HepG2 (cell line): ENCODE measurements around the gene MIB1. TPM values are rescaled to one million over a fixed set of nuclear protein-coding genes. Genes with fewer than 3 reads are reported as not detected.

Source experiments
- ATAC-seq: fragments of 200-7000 bp; cut with Tn5 transposase; 3 replicates; pipeline ENCODE4 v1.9.1; 2020; ENCODE audit warnings: mild to moderate bottlenecking, moderate library complexity
- BruUV-seq: library from RNA; stranded (reverse); fragments of 400-500 nt; replicated peaks from 2 replicates; lab custom pipeline; 2021; lab: Mats Ljungman, UMichigan
- CTCF ChIA-PET: fragments of 300-600 bp; formaldehyde crosslinking; extraction: SDS; loops from one replicate; lab custom pipeline; 2021; ENCODE audit warnings: low total read pairs, inconsistent platforms, low intra/inter-chr PET ratio; lab: Yijun Ruan, JAX
- POLR2A ChIA-PET: fragments of 350-600 bp; sonication (Branson Sonifier 250); formaldehyde crosslinking; loops from one replicate; lab custom pipeline; 2020; ENCODE audit warnings: antibody characterized with exemption, inconsistent platforms; lab: Yijun Ruan, JAX
- DNase-seq: peaks from one replicate; pipeline ENCODE4 v3.0.0-alpha.2; 2015; ENCODE audit warnings: low spot score
- FAIRE-seq: peaks from 3 replicates; lab custom pipeline; 2011; peaks lifted over from hg19 to GRCh38; lab: Jason Lieb, UNC
- H2AFZ ChIP-seq: one replicate; pipeline ENCODE4 v1.6.1; 2011; ENCODE audit warnings: low read length, inconsistent platforms
- H3K27ac ChIP-seq: fragments of 300-600 bp; 3 replicates; pipeline ENCODE4 v1.8.0; 2011; ENCODE audit warnings: mixed run types, mild to moderate bottlenecking, mixed read lengths, low read length, inconsistent platforms; ENCODE audit not compliant: insufficient read depth; ENCODE audit errors: extremely low read length
- H3K27me3 ChIP-seq, 2 experiments: fragments of 200-600 bp in 1 of 2; 2 replicates in 1 of 2; 3 replicates in 1 of 2; pipeline versions ENCODE4 v1.6.0 to v1.8.0; 2011; ENCODE audit warnings: low read length in 2 of 2, mild to moderate bottlenecking in 2 of 2, moderate library complexity in 2 of 2, inconsistent platforms in 1 of 2; ENCODE audit not compliant: insufficient read depth in 2 of 2, control insufficient read depth in 1 of 2
- H3K36me3 ChIP-seq, 2 experiments: fragments of 200-600 bp in 1 of 2; replicated peaks in 1 of 2; 2 replicates in 1 of 2; 3 replicates in 1 of 2; pipeline versions ENCODE4 v1.5.1 to v1.8.0; 2011; ENCODE audit warnings: low read length in 2 of 2, inconsistent platforms in 1 of 2; ENCODE audit not compliant: insufficient read depth in 2 of 2, control insufficient read depth in 1 of 2
- H3K4me1 ChIP-seq: 2 replicates; pipeline ENCODE4 v1.5.1; 2012; ENCODE audit warnings: low read length, inconsistent platforms; ENCODE audit not compliant: insufficient read depth
- H3K4me2 ChIP-seq: 2 replicates; pipeline ENCODE4 v1.6.0; 2011; ENCODE audit warnings: low read depth, low read length, inconsistent platforms
- H3K4me3 ChIP-seq, 3 experiments: fragments of 200-600 bp in 1 of 3; sonication (generic), shearing (Covaris generic) in 1 of 3; replicated peaks in 1 of 3; 2 replicates each; pipeline ENCODE4 v1.5.1; 2011 to 2016; ENCODE audit warnings: low read length in 3 of 3, inconsistent platforms in 2 of 3, low read depth in 2 of 3, mild to moderate bottlenecking in 2 of 3, control low read depth in 1 of 3, mixed read lengths in 1 of 3; ENCODE audit not compliant: insufficient read depth in 1 of 3
- H3K79me2 ChIP-seq: one replicate; pipeline ENCODE4 v1.6.1; 2011; ENCODE audit warnings: low read length, inconsistent platforms; ENCODE audit not compliant: insufficient read depth
- H3K9ac ChIP-seq: 2 replicates; pipeline ENCODE4 v1.6.0; 2011; ENCODE audit warnings: mild to moderate bottlenecking, low read depth, low read length, inconsistent platforms; ENCODE audit not compliant: insufficient read depth
- H3K9me3 ChIP-seq: 2 replicates; pipeline ENCODE4 v1.5.1; 2012; ENCODE audit warnings: mild to moderate bottlenecking, low read length
- H4K20me1 ChIP-seq: 2 replicates; pipeline ENCODE4 v1.6.0; 2011; ENCODE audit warnings: inconsistent platforms, mild to moderate bottlenecking, low read length, moderate library complexity; ENCODE audit not compliant: insufficient read depth
- ATF7 ChIP-seq, 2 experiments: fragments of 450-650 bp in 1 of 2; sonication (generic) in 1 of 2; formaldehyde crosslinking in 1 of 2; IDR thresholded peaks; 2 replicates each; pipeline versions ENCODE4 v1.4.0 to v1.6.1; 2016 to 2020; ENCODE audit warnings: antibody characterized with exemption in 1 of 2, mild to moderate bottlenecking in 1 of 2, missing genetic modification reagents in 1 of 2
- HNRNPK ChIP-seq: fragments of 200-400 bp; formaldehyde crosslinking; IDR thresholded peaks from 2 replicates; pipeline ENCODE4 v1.6.1; 2018; ENCODE audit warnings: low read length, low read depth, moderate library complexity, mild to moderate bottlenecking; ENCODE audit not compliant: poor library complexity, severe bottlenecking
- ZMAT5 ChIP-seq: sonication (generic); formaldehyde crosslinking; IDR thresholded peaks from 2 replicates; pipeline ENCODE4 v1.5.0; 2020; ENCODE audit warnings: mild to moderate bottlenecking, low read depth, missing genetic modification reagents, borderline replicate concordance
- WGBS: methylation state at CpG from one replicate; pipeline ENCODE4 v1.1.6; 2017; ENCODE audit warnings: low lambda C conversion rate; 5-methylcytosine and 5-hydroxymethylcytosine counted together
- in situ Hi-C: cut with HindIII; loops from 2 replicates; pipeline ENCODE4 v1.10.0; 2017; ENCODE audit warnings: low pct_unique_long_range_greater_than_20kb; ENCODE audit not compliant: extremely low pct_ligation_motif_present
- intact Hi-C: fragments of 100-400 bp; cut with micrococcal nuclease; formaldehyde crosslinking; loops from one replicate; pipeline ENCODE4 v1.10.0; 2022; ENCODE audit not compliant: unreplicated experiment
- polyA plus RNA-seq, 8 experiments: library from polyadenylated mRNA; depleted of rRNA in 3 of 8; stranded (reverse) in 7 of 8; unstranded in 1 of 8; fragments of >200 nt; fragmentation: Illumina TruSeq in 4 of 8; extraction: Trizol in 4 of 8; gene quantifications; 2 replicates each; pipeline versions ENCODE4 v1.2.1 to v1.2.3, GENCODE V29; 2011 to 2016; ENCODE audit warnings: low read depth in 4 of 8, missing spikeins in 1 of 8, mixed read lengths in 1 of 8; ENCODE audit not compliant: insufficient read depth in 1 of 8
- total RNA-seq, 5 experiments: library from RNA; depleted of rRNA; stranded (reverse); fragments of >200 nt; fragmentation: Illumina TruSeq; extraction: Trizol; gene quantifications; 2 replicates each; pipeline ENCODE4 v1.2.3, GENCODE V29; 2016; ENCODE audit warnings: low read depth in 1 of 5

Gene MIB1
- total and polyA plus RNA-seq, 2 of the 13 experiments (the other 11 are each of a cell fraction or from before 2014, with no cell fraction given), result 12.0 to 47.0 TPM

- intact Hi-C loops, result no loop called here
- Histone ChIP-seq H3K9me3 (no peaks in the 10 kb centered on the region), H4K20me1 (0 out of 2 replicates have a peak, but pooled peaks cover 8% of the 10 kb centered on the region), H3K79me2 (peaks cover 58% of the 10 kb centered on the region), H3K4me2 (no peak overlapping the region), H2AFZ (no peak overlapping the region), H3K27me3 (no peaks in the 10 kb centered on the region), H3K27ac (no peak overlapping the region), H3K36me3 (peaks cover 7 to 26% of the 10 kb centered on the region in 2 experiments; a peak in 4 of 5 replicates), H3K4me3 (no peak overlapping the region), H3K4me1 (no peaks in the 10 kb centered on the region), H3K9ac (no peak overlapping the region)
- POLR2A ChIA-PET, result no interaction called here
- DNase-seq, result no peak
- no TSS peak for BruUV-seq
- FAIRE-seq, result no peak
- no peak for ATAC-seq
- CTCF ChIA-PET, result no interaction called here
- TF ChIP-seq ZMAT5, result no peak
- peak; percentile 16 for TF ChIP-seq HNRNPK
- 91% methylated on average over 3 of the region's 3 CpGs for WGBS
- in situ Hi-C loops, result no loop called here
Observed at GRCh38 chr18:21763846-21764646, 23.5 kb downstream of the MIB1 start.

- Histone ChIP-seq H3K79me2 (peaks cover 11% of the 10 kb centered on the region), H3K4me1 (no peaks in the 10 kb centered on the region), H3K4me2 (no peak overlapping the region), H3K4me3 (no peak overlapping the region), H3K27ac (no peak overlapping the region), H2AFZ (no peak overlapping the region), H3K9ac (no peak overlapping the region), H3K27me3 (no peaks in the 10 kb centered on the region), H4K20me1 (no peaks in the 10 kb centered on the region), H3K36me3 (peaks cover 13 to 48% of the 10 kb centered on the region in 2 experiments; a peak in 4 of 5 replicates), H3K9me3 (no peaks in the 10 kb centered on the region)
- in situ Hi-C loops (no loop called here), intact Hi-C loops (no loop called here)
- ChIA-PET POLR2A (no interaction called here), CTCF (no interaction called here)
- no peak for DNase-seq
- BruUV-seq, result no TSS peak
- no peak for TF ChIP-seq ATF7 (IDR thresholded peaks at IDR 0.05)
- TF ChIP-seq ATF7 (CRISPR knock-in tag; IDR thresholded peaks at IDR 0.05), result no peak
- 99% methylated on average over 4 of the region's 4 CpGs for WGBS
- FAIRE-seq, result no peak
- ATAC-seq, result no peak
Observed at GRCh38 chr18:21769206-21769605, 28.6 kb downstream of the MIB1 start.
